Stimulated activated CD4-positive, alpha-beta T cell treated with anti-CD3 and anti-CD28 coated beads, TNF-alpha, amount 100 ng/mL, for 48 hours (primary cell): ENCODE data around the gene PWWP2A.
"Not testable (repeated sequence)": the region's sequence is repeated elsewhere in the genome, so short reads cannot be mapped to it uniquely, and the experiment has no call there.

ENCODE experiments used
- DNase-seq, 3 donors: peaks; one replicate each; pipeline ENCODE4 v3.0.0-alpha.2; 2020; ENCODE audit warnings: low read depth in 3 of 3

PWWP2A gene

DNA sequence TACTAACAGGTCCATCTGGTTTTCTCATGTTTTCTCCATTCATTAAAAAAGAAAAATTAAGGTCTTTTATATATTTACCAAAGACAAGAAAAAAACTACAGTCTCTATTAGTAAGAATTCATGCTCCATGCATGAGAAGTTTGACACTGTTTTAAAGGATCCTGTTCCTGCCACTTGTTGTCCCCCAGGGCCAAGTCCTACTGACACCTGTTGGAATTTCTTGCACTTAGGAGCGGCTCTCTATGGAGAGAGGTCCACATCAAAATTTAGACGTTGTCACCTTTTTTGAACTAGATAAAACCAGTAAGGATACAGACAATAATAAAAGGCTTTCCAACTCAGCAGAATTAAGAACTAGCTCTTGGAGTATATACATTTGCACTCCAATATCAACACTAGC, 42.3 kb downstream of the PWWP2A start:
- DNase-seq = no peak

DNA sequence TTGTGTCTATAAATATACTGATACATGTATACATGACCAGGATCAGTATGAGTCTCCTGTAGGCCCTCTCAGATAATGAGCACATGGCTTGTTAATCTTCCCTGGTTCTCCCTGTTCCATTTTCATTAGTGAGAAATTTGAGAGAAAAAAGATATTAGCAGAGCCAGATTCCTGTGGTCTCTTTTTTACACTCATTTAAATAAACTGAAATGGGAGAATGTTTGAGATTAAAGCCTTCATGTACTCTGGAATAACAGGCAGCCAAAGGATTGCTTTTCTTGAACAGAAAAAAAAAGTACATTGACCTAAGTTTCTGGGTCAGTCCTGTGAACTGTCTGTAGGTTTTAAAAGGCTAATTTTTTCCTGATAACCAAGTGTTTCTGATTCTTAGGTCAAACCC, 44.2 kb downstream of the PWWP2A start:
- no peak for DNase-seq

DNA sequence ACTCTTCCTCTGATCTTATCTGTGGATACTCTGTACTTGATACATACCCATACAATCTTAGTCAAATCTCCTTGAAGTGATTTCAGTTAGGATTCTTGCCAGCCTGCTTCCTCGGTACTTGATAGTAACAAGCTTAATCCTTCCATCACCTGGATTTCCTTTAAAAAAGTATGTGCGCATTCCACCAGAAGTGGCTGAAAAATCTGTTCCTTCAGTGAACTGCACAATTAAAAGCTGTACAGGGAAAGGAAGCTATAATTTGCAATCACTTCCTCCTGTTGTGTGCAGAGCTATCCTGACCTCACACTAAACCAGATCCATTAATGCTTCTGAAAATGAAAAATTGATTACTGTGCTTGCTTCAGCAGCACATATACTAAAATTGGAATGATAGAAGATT, 47.3 kb downstream of the PWWP2A start:
- DNase-seq = no peak

DNA sequence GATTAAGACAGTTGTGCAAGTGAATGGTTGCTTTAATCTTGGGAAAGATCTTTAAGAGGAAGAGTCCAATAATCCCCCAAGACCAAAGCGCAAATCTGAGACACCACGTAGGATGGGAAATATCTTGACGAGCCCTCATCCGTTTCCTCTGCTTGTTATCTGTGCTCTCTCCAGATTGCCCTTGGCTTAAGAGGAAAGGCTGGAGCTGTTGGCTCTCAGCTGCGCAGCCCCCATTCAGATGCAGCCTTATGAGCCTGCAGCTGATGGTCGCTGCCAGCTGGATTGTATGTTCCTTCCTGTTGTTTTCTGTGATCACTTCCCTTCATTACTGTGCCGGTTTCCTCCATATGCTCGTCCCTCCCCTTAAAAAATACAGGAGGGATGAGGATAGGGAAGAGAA, 47.7 kb downstream of the PWWP2A start:
- no peak for DNase-seq

DNA sequence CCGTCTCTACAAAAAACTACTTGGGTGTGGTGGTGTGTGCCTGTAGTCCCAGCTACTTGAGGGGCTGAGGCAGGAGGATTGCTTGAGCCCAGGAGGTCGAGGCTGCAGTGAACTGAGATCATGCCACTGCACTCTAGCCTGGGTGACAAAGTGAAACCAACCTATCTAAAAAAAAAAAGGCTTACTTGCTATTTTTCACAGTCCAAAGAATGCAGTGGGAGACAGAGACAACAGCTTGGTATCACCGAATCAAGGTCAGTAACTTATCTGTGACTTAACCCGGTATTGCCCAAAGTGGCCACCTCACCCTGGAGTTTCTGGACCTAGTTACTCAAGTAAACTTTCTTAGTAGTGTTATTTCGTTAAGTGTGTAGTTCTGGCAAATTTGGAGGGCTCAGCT, 50.1 kb downstream of the PWWP2A start:
- not testable (repeated sequence) for DNase-seq

DNA sequence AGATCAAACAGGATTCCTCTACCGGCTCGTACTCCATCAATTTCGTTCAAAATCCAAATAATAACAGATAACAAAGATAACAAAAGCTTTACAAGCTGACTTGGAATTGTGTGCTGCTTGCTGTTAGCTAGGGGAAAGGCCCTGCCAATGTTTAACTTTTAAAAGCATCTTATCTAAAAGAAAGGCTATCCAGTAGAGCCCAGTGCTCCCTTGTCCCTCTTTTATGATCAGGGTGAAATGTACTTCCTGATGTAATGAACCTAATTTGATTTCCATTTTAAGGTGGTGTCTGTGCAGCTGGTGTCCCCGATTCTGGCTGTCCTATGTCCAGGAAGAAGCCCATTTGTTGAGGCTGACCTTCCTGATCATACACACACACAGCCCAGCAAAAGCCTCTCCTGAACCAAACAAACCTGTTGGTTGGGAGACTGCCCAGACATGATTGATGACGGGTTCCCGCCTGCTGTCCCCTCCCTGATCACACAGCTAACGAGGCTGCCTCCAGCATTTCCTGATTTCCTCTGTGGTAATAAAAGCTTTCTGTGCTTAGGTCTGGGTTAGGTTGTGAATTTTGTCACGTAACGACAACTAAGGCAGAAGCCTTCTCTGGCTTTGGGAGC, 54.1 kb downstream of the PWWP2A start:
- no peak for DNase-seq

DNA sequence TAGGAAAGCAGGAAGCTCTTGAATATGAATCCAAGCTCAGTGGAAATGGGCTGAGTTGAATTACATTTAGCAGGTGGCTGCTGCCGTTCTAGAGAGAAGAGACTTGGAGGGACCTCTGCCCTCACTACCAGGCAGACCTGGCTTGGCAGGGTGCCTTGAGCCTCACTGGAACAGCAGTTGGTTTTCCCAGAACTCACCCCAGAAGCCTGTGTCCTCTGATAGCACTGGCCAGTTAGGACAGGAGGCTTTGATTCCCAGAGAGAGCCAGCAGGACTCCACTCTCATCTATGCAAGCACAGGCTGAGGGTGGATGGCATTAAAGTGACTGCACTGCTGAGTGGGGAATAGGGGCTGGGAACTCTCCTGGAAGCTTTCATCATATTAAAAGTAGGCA, 54.8 kb downstream of the PWWP2A start:
- no peak for DNase-seq

DNA sequence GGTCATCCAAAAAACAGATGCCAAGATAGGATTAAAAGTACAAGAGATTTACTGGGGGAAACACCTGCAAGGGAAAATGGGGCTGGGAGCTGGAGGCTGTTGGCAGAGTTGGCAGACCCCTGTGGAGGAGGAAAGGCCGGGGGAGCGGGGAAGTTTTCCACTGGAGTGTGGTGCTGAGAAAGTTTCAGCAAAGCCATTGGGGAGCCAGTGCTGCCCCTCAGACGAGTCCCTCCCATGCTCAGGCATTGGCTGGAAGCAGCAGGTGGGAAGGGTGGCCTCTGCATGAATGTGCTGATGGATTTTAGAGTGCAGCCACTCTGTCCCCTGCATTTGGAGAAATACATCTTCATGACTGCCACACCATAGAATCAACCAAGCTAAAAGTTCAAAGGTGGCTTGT, 57.5 kb downstream of the PWWP2A start:
- DNase-seq = no peak

DNA sequence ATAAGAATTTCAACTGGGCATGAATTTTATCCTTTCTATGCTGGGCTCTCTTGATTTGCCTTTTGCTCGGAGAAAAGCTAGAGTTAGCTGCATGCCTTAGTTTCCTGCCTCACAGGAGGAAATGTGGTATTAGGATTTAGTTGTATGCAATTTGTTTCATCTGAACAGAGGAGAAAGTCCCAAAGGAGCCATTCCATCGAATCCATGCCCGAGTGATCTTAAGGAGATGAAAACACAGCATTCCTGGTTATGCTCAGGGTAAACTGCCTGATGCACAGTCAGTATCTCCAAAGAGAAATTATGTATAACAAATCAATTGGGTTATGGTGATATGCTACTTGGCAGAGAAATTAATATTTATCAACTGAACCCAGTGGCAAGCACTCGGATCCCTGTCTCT, 59.2 kb downstream of the PWWP2A start:
- DNase-seq = no peak

DNA sequence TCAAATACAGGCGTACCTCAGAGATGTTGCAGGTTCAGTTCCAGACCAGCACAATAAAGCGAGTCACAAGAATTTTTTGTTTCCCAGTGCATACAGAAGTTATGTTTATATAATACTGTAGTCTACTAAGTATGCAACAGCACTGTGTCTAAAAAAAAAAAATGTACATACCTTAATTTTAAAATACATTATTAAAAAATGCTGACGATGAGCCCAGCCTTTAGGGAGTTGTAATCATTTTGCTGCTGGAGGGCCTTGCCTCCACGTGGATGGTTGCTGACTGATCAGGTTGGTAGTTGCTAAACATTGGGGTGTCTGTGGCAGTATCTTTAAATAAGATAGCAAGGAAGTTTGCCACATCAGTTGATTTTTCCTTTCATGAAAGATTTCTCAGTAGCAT, 62.0 kb downstream of the PWWP2A start:
- DNase-seq = no peak

DNA sequence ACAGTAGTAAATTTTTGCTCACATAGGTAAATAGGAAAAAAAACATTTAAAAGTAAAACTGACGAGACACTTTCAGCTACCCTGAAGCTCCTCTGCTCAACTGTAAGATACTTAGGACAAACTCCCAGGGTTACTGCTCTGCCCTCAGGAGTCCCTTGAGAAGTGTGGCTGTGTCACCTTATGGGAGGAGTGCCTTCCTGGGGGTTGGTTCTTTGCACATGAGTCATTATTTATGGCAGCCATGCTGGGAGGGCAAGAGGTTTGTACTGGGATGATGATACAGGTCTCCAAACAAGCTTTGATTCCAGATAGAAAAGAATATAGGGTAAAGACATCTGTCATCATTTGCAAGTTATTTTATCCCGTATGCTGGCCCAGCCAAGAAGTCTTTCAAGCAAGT, 64.4 kb downstream of the PWWP2A start:
- DNase-seq = no peak

DNA sequence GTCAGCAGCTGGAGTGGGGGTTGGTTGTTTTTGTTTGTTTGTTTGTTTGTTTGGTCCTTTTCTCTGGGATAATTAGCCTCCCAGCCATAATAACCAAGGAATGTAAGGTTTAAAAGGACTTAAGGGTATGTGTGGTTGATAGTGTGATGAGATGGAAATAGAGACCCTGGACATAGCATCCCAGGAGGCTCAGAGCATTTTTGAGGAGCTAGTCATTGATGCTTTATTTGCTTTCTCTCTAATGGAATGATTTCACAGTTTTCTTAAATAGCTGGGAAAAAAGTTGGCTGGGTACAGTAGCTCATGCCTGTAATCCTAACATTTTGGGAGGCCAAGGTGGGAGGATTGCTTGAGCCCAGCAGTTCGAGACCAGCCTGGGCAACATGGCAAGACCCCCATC, 65.2 kb downstream of the PWWP2A start:
- DNase-seq = no peak

DNA sequence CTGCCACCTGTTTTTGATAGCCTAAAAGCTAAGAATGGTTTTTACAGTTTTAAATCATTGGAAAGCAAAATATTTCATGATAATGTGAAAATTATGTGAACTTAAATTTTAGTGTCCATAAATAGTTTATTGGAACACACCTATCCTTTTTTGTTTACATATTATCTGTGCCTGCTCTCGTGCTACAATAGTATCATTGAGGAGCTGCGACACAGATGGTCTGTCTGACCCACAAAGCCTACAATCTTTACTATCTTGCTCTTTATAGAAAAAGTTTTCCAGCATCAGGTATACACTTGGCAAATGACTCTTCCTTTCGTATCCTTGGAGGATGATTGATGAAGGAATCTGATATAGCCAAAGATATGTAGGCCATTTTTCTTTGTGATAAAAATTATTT, 70.2 kb downstream of the PWWP2A start:
- no peak for DNase-seq

DNA sequence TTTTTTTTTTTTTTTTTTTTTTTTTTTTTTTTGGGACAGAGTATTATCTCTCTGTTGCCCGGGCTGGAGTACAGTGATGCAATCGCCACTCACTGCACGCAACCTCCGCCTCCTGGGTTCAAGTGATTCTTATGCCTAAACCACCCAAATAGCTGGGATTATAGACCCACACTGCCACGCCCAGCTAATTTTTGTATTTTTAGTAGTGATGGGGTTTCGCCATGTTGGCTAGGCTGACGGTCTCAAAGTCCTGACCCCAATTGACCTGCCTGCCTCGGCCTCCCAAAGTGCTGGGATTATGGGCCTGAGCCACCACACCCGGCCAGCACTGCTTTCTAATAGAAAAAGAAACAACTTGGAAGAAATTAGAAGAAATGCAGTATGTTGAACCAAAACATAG, 71.1 kb downstream of the PWWP2A start:
- DNase-seq = no peak

DNA sequence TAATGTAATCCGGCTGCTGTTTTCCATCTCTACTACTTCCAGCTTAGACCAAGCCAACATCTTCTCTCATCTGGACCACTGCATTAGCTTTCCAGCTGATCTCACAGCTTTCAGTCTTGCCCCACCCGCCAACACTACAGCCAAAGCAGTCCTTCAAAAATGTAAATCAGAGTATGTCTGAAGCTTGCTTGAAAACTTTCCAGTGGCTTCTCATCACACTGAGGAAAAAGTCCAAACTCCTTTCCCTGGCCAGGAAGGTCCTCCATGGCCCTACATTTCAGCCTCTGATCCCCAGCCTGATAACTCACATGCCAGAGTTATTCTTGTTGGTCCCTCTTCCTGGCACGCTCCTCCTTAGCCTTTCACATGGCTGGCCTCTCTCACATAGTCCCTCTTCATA, 71.8 kb downstream of the PWWP2A start:
- no peak for DNase-seq

DNA sequence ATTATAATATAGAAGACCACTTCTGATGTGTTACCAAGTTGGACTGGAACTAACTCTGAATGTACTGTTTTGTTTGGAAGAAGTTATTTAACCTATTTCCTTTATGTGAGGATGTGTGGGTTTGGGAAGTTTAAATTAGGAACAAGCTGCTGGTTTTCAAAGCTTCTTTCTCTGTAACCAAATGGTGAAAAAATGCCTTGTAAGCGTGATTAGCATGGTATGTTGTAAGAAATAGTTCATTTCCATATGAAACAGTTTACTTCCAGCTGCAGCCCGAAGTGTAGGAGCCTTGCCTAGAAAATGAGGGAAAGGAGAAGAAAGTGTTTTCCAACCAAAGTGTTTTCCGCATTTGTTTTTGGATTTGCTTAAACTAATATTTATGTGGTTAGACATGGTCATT, 74.3 kb downstream of the PWWP2A start:
- no peak for DNase-seq

DNA sequence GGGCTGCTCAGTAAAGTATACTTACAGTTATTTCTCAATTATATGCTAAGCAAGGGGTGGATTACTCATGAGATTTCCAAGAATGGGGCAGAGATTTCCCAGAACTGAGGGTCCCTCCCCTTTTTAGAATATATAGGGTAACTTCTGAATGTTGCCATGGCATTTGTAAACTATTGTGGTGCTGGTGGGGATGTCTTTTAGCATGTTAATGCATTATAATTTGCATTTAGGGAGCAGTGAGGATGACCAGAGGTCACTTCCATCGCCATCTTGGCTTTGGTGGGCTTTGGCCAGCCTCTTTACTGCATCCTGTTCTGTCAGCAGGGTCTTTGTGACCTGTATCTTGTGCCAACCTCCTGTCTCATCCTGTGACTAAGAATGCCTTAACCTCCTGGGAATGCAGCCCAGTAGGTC, 74.9 kb downstream of the PWWP2A start:
- no peak for DNase-seq

DNA sequence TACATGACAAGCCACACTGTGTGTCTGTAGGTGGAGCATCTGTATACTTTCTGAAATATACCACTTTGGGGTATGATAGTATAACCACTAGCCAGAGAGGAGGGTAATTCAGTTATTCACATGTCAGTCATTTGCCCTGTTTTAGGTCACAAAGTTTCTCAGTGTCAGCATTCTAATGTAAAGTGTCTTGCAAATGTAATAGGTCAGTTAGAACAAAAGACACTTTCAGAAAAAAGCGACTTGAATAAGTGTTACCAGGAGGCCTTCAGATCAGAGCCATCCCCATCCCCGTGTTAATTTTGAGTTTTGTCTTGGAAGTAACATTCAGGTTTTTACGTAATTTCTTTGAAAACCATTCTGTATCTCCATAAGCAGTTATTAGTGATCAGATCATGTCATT, 76.6 kb downstream of the PWWP2A start:
- DNase-seq = no peak
